Prostate gland (tissue), 2 donors: ENCODE measurements around the gene RTTN. TPM values are rescaled to one million over a fixed set of nuclear protein-coding genes. Genes with fewer than 3 reads are reported as not detected.

Experiments used
- DNase-seq: peaks from one replicate; pipeline ENCODE4 v3.0.0-alpha.2; 2019; ENCODE audit warnings: low spot score
- H3K27ac ChIP-seq, 2 donors: fragments of 200-600 bp; sonication (generic); 2 replicates each; pipeline ENCODE4 v1.5.1; 2017 to 2019
- H3K27me3 ChIP-seq: fragments of 200-600 bp; sonication (generic); replicated peaks from 2 replicates; pipeline ENCODE4 v1.5.1; 2019; ENCODE audit not compliant: insufficient read depth
- H3K36me3 ChIP-seq, 2 donors: fragments of 200-600 bp; sonication (generic); 1 replicate in 1 of 2; 2 replicates in 1 of 2; pipeline versions ENCODE4 v1.5.1 to v1.8.1; 2017 to 2019
- H3K4me1 ChIP-seq: fragments of 200-600 bp; sonication (generic); replicated peaks from 2 replicates; pipeline ENCODE4 v1.5.1; 2019
- H3K4me3 ChIP-seq, 2 donors: fragments of 200-600 bp; sonication (generic); 2 replicates each; pipeline ENCODE4 v1.5.1; 2017 to 2019
- H3K9me3 ChIP-seq: fragments of 200-600 bp; sonication (generic); 2 replicates; pipeline ENCODE4 v1.5.1; 2017
- CTCF ChIP-seq, 4 experiments: fragments of 200-600 bp in 2 of 4; fragments of 450-650 bp in 2 of 4; sonication (generic) in 2 of 4; IDR thresholded peaks; 1 replicate in 3 of 4; 2 replicates in 1 of 4; pipeline ENCODE4 v1.5.1; 2016 to 2019; ENCODE audit warnings: antibody characterized with exemption in 4 of 4, mild to moderate bottlenecking in 2 of 4, moderate library complexity in 2 of 4
- POLR2A ChIP-seq: fragments of 450-650 bp; IDR thresholded peaks from one replicate; pipeline ENCODE4 v1.6.1; 2016; ENCODE audit warnings: antibody characterized with exemption, mild to moderate bottlenecking
- POLR2AphosphoS5 ChIP-seq: sonication (generic); formaldehyde crosslinking; IDR thresholded peaks from one replicate; pipeline ENCODE4 v1.6.1; 2017; ENCODE audit warnings: antibody characterized with exemption
- WGBS: methylation state at CpG from one replicate; pipeline ENCODE4 v1.1.5; 2018; 5-methylcytosine and 5-hydroxymethylcytosine counted together
- intact Hi-C: fragments of 100-400 bp; cut with DNase I; formaldehyde crosslinking; loops from one replicate; pipeline ENCODE4 v1.14.2; 2022
- total RNA-seq, 2 donors: library from RNA; depleted of rRNA; stranded (reverse); fragments of >200 nt; gene quantifications; one replicate each; pipeline ENCODE4 v1.1.0, GENCODE V29; 2016

Gene RTTN
- total RNA-seq, 2 donors from 2014 or later: 8.4 to 21.5 TPM

- H3K36me3 ChIP-seq: no peaks in the 10 kb centered on the region
- 91% methylated on average over 3 of the region's 3 CpGs for WGBS
- no peaks in the 10 kb centered on the region for H3K9me3 ChIP-seq
- H3K27ac ChIP-seq: no peak overlapping the region
- intact Hi-C loops: no loop called here
- H3K27me3 ChIP-seq: no peaks in the 10 kb centered on the region
- H3K4me1 ChIP-seq: no peaks in the 10 kb centered on the region
- H3K4me3 ChIP-seq: no peak overlapping the region
- no peak for DNase-seq
- TF ChIP-seq CTCF (IDR thresholded peaks at IDR 0.05) (no peak), POLR2A (no peak), POLR2AphosphoS5 (no peak)
Measured at GRCh38 chr18:70142001-70142400, 63.5 kb downstream of the RTTN start.

GRCh38 chr18:70139138-70139537 lies 66.3 kb downstream of the RTTN start:
- no peak for TF ChIP-seq POLR2AphosphoS5
- Histone ChIP-seq H3K27ac (no peak overlapping the region), H3K4me3 (no peak overlapping the region), H3K27me3 (no peaks in the 10 kb centered on the region), H3K9me3 (no peaks in the 10 kb centered on the region), H3K4me1 (no peaks in the 10 kb centered on the region), H3K36me3 (no peaks in the 10 kb centered on the region)
- no peak for DNase-seq
- intact Hi-C loops: no loop called here
- 88% methylated on average over 1 of the region's 1 CpG for WGBS

GRCh38 chr18:70135604-70136003 lies 69.9 kb downstream of the RTTN start:
- Histone ChIP-seq H3K36me3 (no peaks in the 10 kb centered on the region), H3K27ac (no peak overlapping the region), H3K27me3 (no peaks in the 10 kb centered on the region), H3K4me1 (peaks cover 3% of the 10 kb centered on the region), H3K4me3 (no peak overlapping the region), H3K9me3 (no peaks in the 10 kb centered on the region)
- DNase-seq: no peak
- no peak for TF ChIP-seq POLR2AphosphoS5
- TF ChIP-seq POLR2A: no peak
- no peak for TF ChIP-seq CTCF (IDR thresholded peaks at IDR 0.05)
- intact Hi-C loops: no loop called here
- WGBS: 68% methylated on average over 2 of the region's 2 CpGs

GRCh38 chr18:70132999-70133398 lies 72.5 kb downstream of the RTTN start:
- peak; percentile 41 for DNase-seq
- Histone ChIP-seq H3K4me3 (no peak overlapping the region), H3K36me3 (no peaks in the 10 kb centered on the region), H3K27ac (no peak overlapping the region), H3K27me3 (no peaks in the 10 kb centered on the region), H3K9me3 (no peaks in the 10 kb centered on the region), H3K4me1 (peaks cover 3% of the 10 kb centered on the region)
- whole genome bisulfite sequencing: 33% methylated on average over 2 of the region's 2 CpGs
- intact Hi-C loops: no loop called here
- TF ChIP-seq CTCF (IDR thresholded peaks at IDR 0.05) (no peak), POLR2A (no peak), POLR2AphosphoS5 (peak; percentile 81)

GRCh38 chr18:70128271-70128670 lies 77.2 kb downstream of the RTTN start:
- H3K27me3 ChIP-seq: no peaks in the 10 kb centered on the region
- intact Hi-C loops: no loop called here
- H3K9me3 ChIP-seq: no peaks in the 10 kb centered on the region
- no peaks in the 10 kb centered on the region for H3K36me3 ChIP-seq
- peaks cover under 1% of the 10 kb centered on the region for H3K4me1 ChIP-seq
- no peak for DNase-seq
- TF ChIP-seq CTCF (IDR thresholded peaks at IDR 0.05) (no peak), POLR2AphosphoS5 (no peak), POLR2A (no peak)
- H3K27ac ChIP-seq: no peak overlapping the region
- WGBS: 99% methylated on average over 2 of the region's 2 CpGs
- no peak overlapping the region for H3K4me3 ChIP-seq
